HAP-1 (cell line): ENCODE data around the gene EAF1.

Experiments
- DNase-seq, 2 experiments: peaks; one replicate each; pipeline ENCODE4 v3.0.0-alpha.2; 2016 to 2020; ENCODE audit warnings: low spot score in 2 of 2
- H3K27me3 ChIP-seq: fragments of 250-450 bp; sonication (Bioruptor Pico); 2 replicates; pipeline ENCODE4 v1.5.1; 2020; ENCODE audit warnings: low read depth, mild to moderate bottlenecking, moderate library complexity
- H3K36me3 ChIP-seq: fragments of 250-450 bp; sonication (Bioruptor Pico); replicated peaks from 2 replicates; pipeline ENCODE4 v1.5.1; 2020; ENCODE audit warnings: mild to moderate bottlenecking
- H3K4me1 ChIP-seq: fragments of 250-450 bp; sonication (Bioruptor Pico); 2 replicates; pipeline ENCODE4 v1.5.1; 2020; ENCODE audit warnings: mild to moderate bottlenecking
- H3K4me3 ChIP-seq: fragments of 250-450 bp; sonication (Bioruptor Pico); 2 replicates; pipeline ENCODE4 v1.5.1; 2020; ENCODE audit warnings: mild to moderate bottlenecking, moderate library complexity
- H3K9me3 ChIP-seq: fragments of 250-450 bp; sonication (Bioruptor Pico); 2 replicates; pipeline ENCODE4 v1.5.1; 2020; ENCODE audit warnings: mild to moderate bottlenecking, moderate library complexity
- in situ Hi-C: fragments of 300-500 bp; cut with MboI; formaldehyde crosslinking; loops from 3 replicates; pipeline ENCODE4 v1.14.3; 2020; ENCODE audit warnings: low sequenced_read_pairs, inconsistent platforms, mixed read lengths

EAF1 gene

GRCh38 chr3:15488002-15488401 lies 60.6 kb downstream of the EAF1 start:
- Histone ChIP-seq H3K4me1 (no peaks in the 10 kb centered on the region), H3K27me3 (no peaks in the 10 kb centered on the region), H3K36me3 (no peaks in the 10 kb centered on the region), H3K9me3 (no peaks in the 10 kb centered on the region), H3K4me3 (no peak overlapping the region)
- no peak for DNase-seq
- in situ Hi-C loops: no loop called here

GRCh38 chr3:15490158-15490557 lies 62.8 kb downstream of the EAF1 start:
- Histone ChIP-seq H3K9me3 (no peaks in the 10 kb centered on the region), H3K27me3 (no peaks in the 10 kb centered on the region), H3K4me3 (no peak overlapping the region), H3K4me1 (no peaks in the 10 kb centered on the region), H3K36me3 (no peaks in the 10 kb centered on the region)
- in situ Hi-C loops: no loop called here
- no peak for DNase-seq

GRCh38 chr3:15491143-15491542 lies 63.7 kb downstream of the EAF1 start:
- no peak for DNase-seq
- no peaks in the 10 kb centered on the region for H3K4me1 ChIP-seq
- no peaks in the 10 kb centered on the region for H3K9me3 ChIP-seq
- no peaks in the 10 kb centered on the region for H3K36me3 ChIP-seq
- no peaks in the 10 kb centered on the region for H3K27me3 ChIP-seq
- in situ Hi-C loops: no loop called here
- H3K4me3 ChIP-seq: no peak overlapping the region
